OCI-LY7 (cell line): ENCODE measurements around the gene THEM5. TPM values are rescaled to one million over a fixed set of nuclear protein-coding genes. Genes with fewer than 3 reads are reported as not detected.

ENCODE experiments used
- BruUV-seq: library from RNA; stranded (reverse); fragments of 400-500 nt; replicated peaks from 2 replicates; lab custom pipeline; 2021; lab: Mats Ljungman, UMichigan
- CTCF ChIA-PET: fragments of 300-600 bp; sonication (Branson Sonifier 250); formaldehyde crosslinking; loops from one replicate; lab custom pipeline; 2022; ENCODE audit warnings: antibody characterized with exemption; ENCODE audit not compliant: unreplicated experiment; lab: Charles Lee
- POLR2A ChIA-PET: fragments of 300-600 bp; sonication (Branson Sonifier 250); formaldehyde crosslinking; loops from one replicate; lab custom pipeline; 2022; ENCODE audit warnings: antibody characterized with exemption; lab: Charles Lee
- DNase-seq: peaks from one replicate; pipeline ENCODE4 v3.0.0-alpha.2; 2015; ENCODE audit warnings: low spot score
- H2AFZ ChIP-seq: fragments of 200-600 bp; sonication (generic), shearing (Covaris generic); 2 replicates; pipeline ENCODE4 v1.6.1; 2014; ENCODE audit warnings: mild to moderate bottlenecking, antibody characterized with exemption, low read length, moderate library complexity
- H3K27ac ChIP-seq: fragments of 200-600 bp; sonication (generic); 2 replicates; pipeline ENCODE4 v1.5.1; 2014; ENCODE audit warnings: mixed run types, low read depth, mild to moderate bottlenecking, moderate library complexity, low read length, inconsistent platforms; ENCODE audit not compliant: poor library complexity, severe bottlenecking
- H3K36me3 ChIP-seq: fragments of 200-600 bp; sonication (generic); 2 replicates; pipeline ENCODE4 v1.6.1; 2014; ENCODE audit warnings: mild to moderate bottlenecking, antibody characterized with exemption, low read length, moderate library complexity, mixed read lengths; ENCODE audit not compliant: insufficient read depth
- H3K4me1 ChIP-seq: fragments of 200-600 bp; sonication (generic); 2 replicates; pipeline ENCODE4 v1.5.1; 2014; ENCODE audit warnings: mild to moderate bottlenecking, low read length; ENCODE audit not compliant: insufficient read depth, poor library complexity, severe bottlenecking
- H3K4me2 ChIP-seq: fragments of 200-600 bp; sonication (generic); 2 replicates; pipeline ENCODE4 v1.6.1; 2014; ENCODE audit warnings: mild to moderate bottlenecking, low read length
- H3K4me3 ChIP-seq: fragments of 200-600 bp; sonication (generic); 2 replicates; pipeline ENCODE4 v1.5.1; 2014; ENCODE audit warnings: mild to moderate bottlenecking, low read depth, low read length; ENCODE audit not compliant: poor library complexity, severe bottlenecking
- H3K79me2 ChIP-seq: fragments of 200-600 bp; sonication (generic); 2 replicates; pipeline ENCODE4 v1.6.1; 2016; ENCODE audit warnings: low read depth, mild to moderate bottlenecking, low read length, moderate library complexity, mixed read lengths; ENCODE audit not compliant: insufficient read depth
- H3K9me2 ChIP-seq: fragments of 200-600 bp; sonication (generic); 2 replicates; pipeline ENCODE4 v1.6.1; 2016; ENCODE audit warnings: mild to moderate bottlenecking, low read length, mixed read lengths; ENCODE audit not compliant: insufficient read depth
- H3K9me3 ChIP-seq: fragments of 200-600 bp; sonication (generic); 2 replicates; pipeline ENCODE4 v1.6.1; 2014; ENCODE audit warnings: mild to moderate bottlenecking, mixed run types, low read length, mixed read lengths
- H4K20me1 ChIP-seq: fragments of 200-600 bp; sonication (generic); 2 replicates; pipeline ENCODE4 v1.6.1; 2014; ENCODE audit warnings: mild to moderate bottlenecking, antibody characterized with exemption, low read length, moderate library complexity, mixed read lengths; ENCODE audit not compliant: insufficient read depth
- CTCF ChIP-seq: fragments of 200-600 bp; sonication (generic); conservative IDR thresholded peaks from 2 replicates; pipeline ENCODE4 v1.5.1; 2014; ENCODE audit warnings: mild to moderate bottlenecking, antibody characterized with exemption, low read length, moderate library complexity, mixed read lengths
- EZH2phosphoT487 ChIP-seq: fragments of 200-600 bp; sonication (generic); IDR thresholded peaks from 2 replicates; pipeline ENCODE4 v1.6.1; 2018; ENCODE audit warnings: low read depth, borderline replicate concordance, mild to moderate bottlenecking, mixed run types, antibody characterized with exemption, low read length, moderate library complexity, mixed read lengths
- intact Hi-C: fragments of 100-400 bp; cut with micrococcal nuclease; formaldehyde crosslinking; loops from one replicate; pipeline ENCODE4 v1.10.0; 2022; ENCODE audit not compliant: unreplicated experiment
- total RNA-seq, 2 experiments: library from RNA; depleted of rRNA in 1 of 2; stranded (reverse); fragments of >200 nt in 1 of 2; shearing (Covaris generic) in 1 of 2; gene quantifications; 2 replicates each; pipeline ENCODE4 v1.2.3, GENCODE V29; 2014 to 2022

The THEM5 gene
- total RNA-seq, 2 experiments from 2014 or later = not detected

GRCh38 chr1:151892190-151892589, 38.7 kb upstream of the THEM5 start:
- POLR2A ChIA-PET = no interaction called here
- no peak overlapping the region for H3K4me3 ChIP-seq

GRCh38 chr1:151891512-151891911, 38.0 kb upstream of the THEM5 start:
- H3K36me3 ChIP-seq = peaks cover 7% of the 10 kb centered on the region; the same call in 1 of the 2 replicates
- no TSS peak for BruUV-seq
- H3K4me1 ChIP-seq = no peaks in the 10 kb centered on the region
- H3K4me2 ChIP-seq = no peak overlapping the region
- H4K20me1 ChIP-seq = no peaks in the 10 kb centered on the region
- no peak for DNase-seq
- ChIA-PET POLR2A (interaction anchor here (0.7 kb wide), 1 partner anchor 11 kb away, joined by 3 read pairs; no protein-coding TSS in a partner anchor), CTCF (no interaction called here)
- TF ChIP-seq EZH2phosphoT487 (no peak), CTCF (no peak)
- no peak overlapping the region for H2AFZ ChIP-seq
- no peaks in the 10 kb centered on the region for H3K9me2 ChIP-seq
- H3K79me2 ChIP-seq = no peaks in the 10 kb centered on the region
- no peak overlapping the region for H3K27ac ChIP-seq
- H3K9me3 ChIP-seq = no peaks in the 10 kb centered on the region
- no peak overlapping the region for H3K4me3 ChIP-seq
- intact Hi-C loops = no loop called here

More at GRCh38 chr1:151892190-151892589, 38.7 kb upstream of the THEM5 start:
- DNase-seq = no peak
- Histone ChIP-seq H3K79me2 (no peaks in the 10 kb centered on the region), H3K9me2 (no peaks in the 10 kb centered on the region), H4K20me1 (no peaks in the 10 kb centered on the region), H3K4me1 (no peaks in the 10 kb centered on the region), H2AFZ (no peak overlapping the region), H3K36me3 (peaks cover 7% of the 10 kb centered on the region; the same call in 1 of the 2 replicates), H3K9me3 (no peaks in the 10 kb centered on the region), H3K4me2 (no peak overlapping the region), H3K27ac (no peak overlapping the region)
- intact Hi-C loops = no loop called here
- no TSS peak for BruUV-seq
- CTCF ChIA-PET = no interaction called here
- TF ChIP-seq EZH2phosphoT487 = no peak
- TF ChIP-seq CTCF = no peak

GRCh38 chr1:151888972-151889570, 35.6 kb upstream of the THEM5 start:
- Histone ChIP-seq H2AFZ (no peak overlapping the region), H3K4me1 (peaks cover 4% of the 10 kb centered on the region), H4K20me1 (no peaks in the 10 kb centered on the region), H3K27ac (no peak overlapping the region), H3K79me2 (no peaks in the 10 kb centered on the region), H3K9me3 (no peaks in the 10 kb centered on the region), H3K36me3 (no peaks in the 10 kb centered on the region; the same call in 1 of the 2 replicates), H3K9me2 (no peaks in the 10 kb centered on the region), H3K4me3 (no peak overlapping the region), H3K4me2 (no peak overlapping the region)
- BruUV-seq = no TSS peak
- intact Hi-C loops = loop anchor here (1.0 kb wide), 2 partner anchors 108 to 112 kb away; no protein-coding TSS in a partner anchor
- POLR2A ChIA-PET = no interaction called here
- TF ChIP-seq EZH2phosphoT487 = no peak
- peak; percentile 80 for TF ChIP-seq CTCF
- peak; percentile 44 for DNase-seq
- CTCF ChIA-PET = no interaction called here
